Kidney (tissue), 14 donors: ENCODE data around the gene LAMP5. TPM values are rescaled to one million over a fixed set of nuclear protein-coding genes. Genes with fewer than 3 reads are reported as not detected.

Experiments used
- DNase-seq, 5 donors: peaks; one replicate each; pipeline ENCODE4 v3.0.0-alpha.2; 2013 to 2020
- FAIRE-seq: peaks from 2 replicates; lab custom pipeline; 2012; peaks lifted over from hg19 to GRCh38; lab: Jason Lieb, UNC
- H3K27ac ChIP-seq, 2 donors: one replicate each; pipeline ENCODE4 v1.7.0; 2013; ENCODE audit warnings: low read depth in 2 of 2, low read length in 2 of 2, inconsistent platforms in 1 of 2
- H3K27me3 ChIP-seq: one replicate; pipeline ENCODE4 v1.7.1; 2013; ENCODE audit warnings: low read length, inconsistent platforms; ENCODE audit not compliant: control insufficient read depth, insufficient read depth
- H3K36me3 ChIP-seq, 3 donors: one replicate each; pipeline versions ENCODE4 v1.7.0 to v1.7.1; 2013; ENCODE audit warnings: low read length in 3 of 3, control low read depth in 1 of 3, inconsistent platforms in 1 of 3; ENCODE audit not compliant: insufficient read depth in 3 of 3, control insufficient read depth in 2 of 3
- H3K4me1 ChIP-seq, 3 donors: one replicate each; pipeline versions ENCODE4 v1.7.0 to v1.7.1; 2013; ENCODE audit warnings: low read length in 3 of 3, inconsistent platforms in 1 of 3, low read depth in 1 of 3; ENCODE audit not compliant: control insufficient read depth in 2 of 3, insufficient read depth in 2 of 3
- H3K4me3 ChIP-seq, 3 donors: one replicate each; pipeline versions ENCODE4 v1.7.0 to v1.8.1; 2013; ENCODE audit warnings: low read length in 3 of 3, control low read depth in 1 of 3, inconsistent platforms in 1 of 3
- H3K9ac ChIP-seq, 3 donors: one replicate each; pipeline versions ENCODE4 v1.7.0 to v1.7.1; 2013; ENCODE audit warnings: low read length in 3 of 3, control low read depth in 1 of 3, inconsistent platforms in 1 of 3
- H3K9me3 ChIP-seq, 3 donors: one replicate each; pipeline versions ENCODE4 v1.7.0 to v1.7.1; 2013; ENCODE audit warnings: low read length in 3 of 3, control low read depth in 1 of 3, inconsistent platforms in 1 of 3; ENCODE audit not compliant: control insufficient read depth in 2 of 3, insufficient read depth in 1 of 3
- intact Hi-C: fragments of 100-400 bp; cut with DNase I; formaldehyde crosslinking; loops from one replicate; pipeline ENCODE4 v1.11.1; 2022
- polyA plus RNA-seq: library from polyadenylated mRNA; stranded (reverse); fragments of 350-450 nt; fragmentation: Illumina TruSeq; extraction: RNeasy Lipid Tissue Mini Kit (QIAGEN cat#74804); gene quantifications from one replicate; pipeline ENCODE4 v1.2.3, GENCODE V29; 2014; ENCODE audit warnings: low read depth, low replicate concordance; ENCODE audit not compliant: insufficient read depth
- total RNA-seq: library from RNA; stranded (reverse); fragmentation: NEBNext Ultra II Directional; extraction: Animal tissue kit (Norgen Biotek cat#: 25700); gene quantifications from one replicate; pipeline ENCODE4 v1.2.1, GENCODE V29; 2021
- TF ChIP-seq, protein P1 (sequence below): IDR thresholded peaks from 3 replicates; pipeline ENCODE4 v1.5.1; 2012; ENCODE audit warnings: mild to moderate bottlenecking, moderate library complexity, borderline replicate concordance; ENCODE audit not compliant: insufficient read depth; ENCODE audit errors: extremely low read depth
- donor health status: control.
- donor health status: control.
- donor health status: control.
- donor health status: control.
- donor health status: control.
- donor health status: DM: yes; HTN: yes; CAD: no.
- donor health status: Normal renal cell carcinoma (clear cell type).

LAMP5 gene
- total and polyA plus RNA-seq, 2 donors from 2014 or later, result 0.82 to 3.2 TPM

GRCh38 chr20:9516234-9516871 is 2.0 kb downstream of the LAMP5 start:
- FAIRE-seq, result no peak
- H3K9ac ChIP-seq, result no peak overlapping the region
- DNase-seq, result peak in 4 of 5 donors; percentile 21 to 83 (median 52)
- no peaks in the 10 kb centered on the region for H3K9me3 ChIP-seq
- H3K4me1 ChIP-seq, result peaks cover 0 to 6% (median 0%) of the 10 kb centered on the region in 3 donors
- H3K27ac ChIP-seq, result no peak overlapping the region
- intact Hi-C loops, result no loop called here
- H3K36me3 ChIP-seq, result no peaks in the 10 kb centered on the region
- TF ChIP-seq, protein P1, sequence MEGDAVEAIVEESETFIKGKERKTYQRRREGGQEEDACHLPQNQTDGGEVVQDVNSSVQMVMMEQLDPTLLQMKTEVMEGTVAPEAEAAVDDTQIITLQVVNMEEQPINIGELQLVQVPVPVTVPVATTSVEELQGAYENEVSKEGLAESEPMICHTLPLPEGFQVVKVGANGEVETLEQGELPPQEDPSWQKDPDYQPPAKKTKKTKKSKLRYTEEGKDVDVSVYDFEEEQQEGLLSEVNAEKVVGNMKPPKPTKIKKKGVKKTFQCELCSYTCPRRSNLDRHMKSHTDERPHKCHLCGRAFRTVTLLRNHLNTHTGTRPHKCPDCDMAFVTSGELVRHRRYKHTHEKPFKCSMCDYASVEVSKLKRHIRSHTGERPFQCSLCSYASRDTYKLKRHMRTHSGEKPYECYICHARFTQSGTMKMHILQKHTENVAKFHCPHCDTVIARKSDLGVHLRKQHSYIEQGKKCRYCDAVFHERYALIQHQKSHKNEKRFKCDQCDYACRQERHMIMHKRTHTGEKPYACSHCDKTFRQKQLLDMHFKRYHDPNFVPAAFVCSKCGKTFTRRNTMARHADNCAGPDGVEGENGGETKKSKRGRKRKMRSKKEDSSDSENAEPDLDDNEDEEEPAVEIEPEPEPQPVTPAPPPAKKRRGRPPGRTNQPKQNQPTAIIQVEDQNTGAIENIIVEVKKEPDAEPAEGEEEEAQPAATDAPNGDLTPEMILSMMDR, result no peak
- H3K27me3 ChIP-seq, result peaks cover 25% of the 10 kb centered on the region
- H3K4me3 ChIP-seq, result peak overlapping the region in 2 of 3 donors; percentile 21 to 25

DNA sequence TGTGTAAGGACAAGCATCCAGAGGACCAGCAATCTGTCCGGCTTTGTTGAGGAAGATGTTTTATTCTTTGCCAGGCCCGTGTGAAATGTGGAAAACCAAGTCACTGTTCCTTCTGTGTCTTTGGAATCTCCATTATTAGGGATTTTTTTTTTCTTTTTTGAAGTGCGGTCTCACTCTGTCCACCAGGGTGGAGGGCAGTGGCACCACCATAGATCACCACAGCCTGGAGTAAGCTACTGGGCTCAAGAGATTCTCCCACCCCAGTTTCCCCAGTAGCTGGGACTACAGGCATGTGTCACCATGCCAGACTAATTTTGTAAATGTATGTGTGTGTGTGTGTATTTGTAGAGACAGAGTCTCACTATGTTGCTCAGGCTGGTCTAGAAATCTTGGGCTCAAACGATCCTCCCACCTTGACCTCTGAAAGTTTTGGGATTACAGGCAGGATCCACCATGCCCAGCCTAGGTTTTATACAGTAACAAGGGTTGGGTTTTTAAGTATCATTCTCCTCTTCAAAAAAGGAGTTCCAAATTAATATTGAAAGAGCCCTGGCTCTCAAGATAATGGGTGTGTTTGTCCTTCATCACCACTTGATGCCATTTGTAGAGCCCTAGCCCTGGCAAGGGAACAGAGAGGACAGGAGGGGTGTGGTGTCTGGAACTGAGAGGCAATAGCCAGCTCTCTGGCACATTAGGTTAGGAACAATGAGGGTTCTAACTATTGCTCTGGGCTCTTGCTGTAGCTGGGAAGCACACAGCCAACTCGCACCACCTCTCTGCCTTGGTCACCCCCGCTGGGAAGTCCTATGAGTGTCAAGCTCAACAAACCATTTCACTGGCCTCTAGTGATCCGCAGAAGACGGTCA is 3.1 kb downstream of the LAMP5 start:
- intact Hi-C loops, result no loop called here
- no peak overlapping the region for H3K4me3 ChIP-seq
- no peak overlapping the region for H3K27ac ChIP-seq
- peaks cover 14% of the 10 kb centered on the region for H3K27me3 ChIP-seq
- peaks cover 0 to 6% (median 0%) of the 10 kb centered on the region in 3 donors for H3K4me1 ChIP-seq
- no peak overlapping the region for H3K9ac ChIP-seq
- TF ChIP-seq, protein P1, result no peak
- no peaks in the 10 kb centered on the region for H3K36me3 ChIP-seq
- H3K9me3 ChIP-seq, result no peaks in the 10 kb centered on the region
- FAIRE-seq (no peak), DNase-seq (no peak)

DNA sequence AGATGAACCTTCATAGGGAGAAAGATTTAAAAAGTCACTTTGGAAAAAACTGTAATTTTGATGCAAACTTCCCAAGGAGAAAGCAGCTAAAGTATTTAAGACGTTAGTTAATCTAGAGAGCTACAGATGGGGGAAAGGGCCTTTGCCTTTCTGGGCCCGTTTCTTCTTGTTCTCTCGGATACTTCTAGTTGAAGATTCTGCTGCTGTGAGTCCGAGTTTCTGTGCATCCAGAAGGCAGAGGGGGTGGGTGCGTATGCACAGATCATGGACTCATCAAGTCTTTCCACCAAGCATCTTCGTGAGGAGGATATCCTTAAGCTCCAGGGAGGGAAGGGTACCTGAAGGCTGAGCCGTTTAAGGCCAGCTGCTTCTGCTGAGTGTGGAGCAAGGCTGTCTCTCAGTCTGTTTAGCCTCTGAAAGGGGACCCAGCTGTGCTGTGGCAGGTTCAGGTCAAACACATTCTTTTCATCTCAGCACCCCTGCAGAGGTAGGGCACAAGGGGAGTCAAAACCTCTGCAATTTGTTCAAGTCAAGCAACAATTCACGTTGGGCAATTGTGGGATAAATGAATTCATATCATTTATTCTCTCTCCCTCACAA is 4.3 kb downstream of the LAMP5 start:
- intact Hi-C loops, result no loop called here
- H3K4me1 ChIP-seq, result peaks cover 0 to 6% (median 0%) of the 10 kb centered on the region in 3 donors
- H3K9me3 ChIP-seq, result no peaks in the 10 kb centered on the region
- no peaks in the 10 kb centered on the region for H3K36me3 ChIP-seq
- FAIRE-seq, result no peak
- DNase-seq, result no peak
- peaks cover 8% of the 10 kb centered on the region for H3K27me3 ChIP-seq
- TF ChIP-seq, protein P1, result no peak
- no peak overlapping the region for H3K27ac ChIP-seq
- no peak overlapping the region for H3K9ac ChIP-seq
- H3K4me3 ChIP-seq, result no peak overlapping the region
